Bronchial epithelial cell (primary cell): ENCODE measurements around the gene MPV17. TPM values are rescaled to one million over a fixed set of nuclear protein-coding genes. Genes with fewer than 3 reads are reported as not detected.
A peak's percentile ranks its signal among the peaks of the same experiment; 100 is the strongest.
"Not testable (repeated sequence)": the region's sequence is repeated elsewhere in the genome, so short reads cannot be mapped to it uniquely, and the experiment has no call there.

Experiments
- DNase-seq: peaks from one replicate; pipeline ENCODE4 v3.0.0-alpha.2; 2010; ENCODE audit warnings: low read depth
- FAIRE-seq: peaks from 2 replicates; lab custom pipeline; 2011; peaks lifted over from hg19 to GRCh38; lab: Jason Lieb, UNC
- H3K27me3 ChIP-seq: 2 replicates; pipeline ENCODE4 v1.5.1; 2011; ENCODE audit warnings: low read length; ENCODE audit not compliant: control insufficient read depth, insufficient read depth
- H3K36me3 ChIP-seq: 2 replicates; pipeline ENCODE4 v1.5.1; 2011; ENCODE audit warnings: low read length; ENCODE audit not compliant: control insufficient read depth, insufficient read depth
- H3K4me3 ChIP-seq: 2 replicates; pipeline ENCODE4 v1.5.1; 2011; ENCODE audit warnings: mild to moderate bottlenecking, low read depth, low read length, control low read depth
- total RNA-seq: library from RNA; depleted of rRNA; stranded (reverse); fragments of >200 nt; gene quantifications from 2 replicates; pipeline ENCODE4 v1.2.1, GENCODE V29; 2014
- TF ChIP-seq, protein P1 (sequence below): IDR thresholded peaks from 2 replicates; pipeline ENCODE4 v1.5.1; 2011; ENCODE audit warnings: mild to moderate bottlenecking, moderate library complexity, low read length, control low read depth, inconsistent platforms; ENCODE audit not compliant: insufficient read depth, severe bottlenecking

MPV17 gene
- total RNA-seq, 1 donor from 2014 or later, result 55.3 TPM

DNA sequence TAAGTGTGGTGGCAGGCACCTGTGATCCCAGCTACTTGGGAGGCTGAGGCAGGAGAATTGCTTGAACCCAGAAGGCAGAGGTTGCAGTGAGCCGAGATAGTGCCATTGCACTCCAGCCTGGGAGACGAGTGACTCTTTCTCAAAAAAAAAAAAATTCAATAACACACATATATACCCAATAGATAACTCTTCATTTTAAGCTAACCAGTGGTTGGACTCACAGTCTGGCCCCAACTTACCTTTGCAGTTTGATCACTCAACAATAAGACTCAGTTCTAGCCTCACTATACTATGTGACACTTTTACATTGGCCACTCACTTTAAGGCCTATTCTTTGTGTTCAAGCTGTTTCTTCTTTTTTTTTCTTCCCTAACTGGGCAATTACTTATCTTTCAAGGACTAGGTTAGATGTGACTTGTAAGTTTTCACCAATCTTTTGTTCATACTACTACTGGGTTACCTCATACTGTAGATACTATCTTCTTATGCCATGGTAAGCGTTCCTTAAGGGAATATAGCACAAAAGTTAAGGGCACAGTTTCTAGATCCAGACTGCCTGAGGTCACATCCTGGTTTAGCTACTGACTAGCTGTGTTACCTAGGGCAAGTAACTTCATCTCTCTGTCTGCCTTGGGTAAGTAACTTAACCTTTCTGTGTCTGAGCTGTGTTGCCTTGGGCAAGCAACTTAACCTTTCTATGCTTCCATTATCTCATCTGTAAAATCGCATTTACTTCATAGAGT, 40.0 kb upstream of the MPV17 start:
- no peaks in the 10 kb centered on the region for H3K27me3 ChIP-seq
- DNase-seq, result no peak
- H3K36me3 ChIP-seq, result peaks cover 12% of the 10 kb centered on the region
- no peak for FAIRE-seq
- TF ChIP-seq, protein P1, sequence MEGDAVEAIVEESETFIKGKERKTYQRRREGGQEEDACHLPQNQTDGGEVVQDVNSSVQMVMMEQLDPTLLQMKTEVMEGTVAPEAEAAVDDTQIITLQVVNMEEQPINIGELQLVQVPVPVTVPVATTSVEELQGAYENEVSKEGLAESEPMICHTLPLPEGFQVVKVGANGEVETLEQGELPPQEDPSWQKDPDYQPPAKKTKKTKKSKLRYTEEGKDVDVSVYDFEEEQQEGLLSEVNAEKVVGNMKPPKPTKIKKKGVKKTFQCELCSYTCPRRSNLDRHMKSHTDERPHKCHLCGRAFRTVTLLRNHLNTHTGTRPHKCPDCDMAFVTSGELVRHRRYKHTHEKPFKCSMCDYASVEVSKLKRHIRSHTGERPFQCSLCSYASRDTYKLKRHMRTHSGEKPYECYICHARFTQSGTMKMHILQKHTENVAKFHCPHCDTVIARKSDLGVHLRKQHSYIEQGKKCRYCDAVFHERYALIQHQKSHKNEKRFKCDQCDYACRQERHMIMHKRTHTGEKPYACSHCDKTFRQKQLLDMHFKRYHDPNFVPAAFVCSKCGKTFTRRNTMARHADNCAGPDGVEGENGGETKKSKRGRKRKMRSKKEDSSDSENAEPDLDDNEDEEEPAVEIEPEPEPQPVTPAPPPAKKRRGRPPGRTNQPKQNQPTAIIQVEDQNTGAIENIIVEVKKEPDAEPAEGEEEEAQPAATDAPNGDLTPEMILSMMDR, result no peak
- H3K4me3 ChIP-seq, result no peak overlapping the region

- H3K36me3 ChIP-seq, result no peaks in the 10 kb centered on the region
- H3K4me3 ChIP-seq, result peak within 1 kb of the TSS; percentile 94
- DNase-seq (peak; percentile 88), FAIRE-seq (no peak)
- TF ChIP-seq, protein P1, result no peak
- no peaks in the 10 kb centered on the region for H3K27me3 ChIP-seq
Observed at GRCh38 chr2:27356382-27357181, 33.7 kb upstream of the MPV17 start, which contains the start of gene GTF3C2. Gene GTF3C2, minus strand, starts transcription at chr2:27356764. Its CDS starts 13,210 bp downstream, at chr2:27343554.

DNA sequence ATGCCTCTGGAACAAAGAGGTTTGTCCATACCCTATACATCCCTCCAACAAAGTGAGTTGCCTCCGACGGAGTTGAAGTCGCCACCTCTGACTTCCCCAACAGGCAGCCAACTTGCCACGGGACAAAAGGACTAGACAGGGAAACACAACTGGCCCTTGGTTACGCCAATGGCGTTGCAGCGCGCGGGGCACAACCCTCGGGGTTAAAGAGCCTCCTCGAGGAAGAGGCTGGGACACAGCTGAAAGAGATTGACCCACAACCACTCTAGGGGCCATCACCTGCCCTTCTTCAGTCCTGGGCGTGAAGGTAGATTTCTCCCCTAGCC, 33.1 kb upstream of the MPV17 start:
- FAIRE-seq (no peak), DNase-seq (peak; percentile 40)
- no peaks in the 10 kb centered on the region for H3K36me3 ChIP-seq
- no peaks in the 10 kb centered on the region for H3K27me3 ChIP-seq
- H3K4me3 ChIP-seq, result peak overlapping the region; percentile 94
- TF ChIP-seq, protein P1, result no peak

- Histone ChIP-seq H3K36me3 (no peaks in the 10 kb centered on the region), H3K4me3 (no peak overlapping the region), H3K27me3 (no peaks in the 10 kb centered on the region)
- FAIRE-seq, result no peak
- no peak for DNase-seq
- TF ChIP-seq, protein P1, result no peak
Observed at GRCh38 chr2:27354597-27354927, 31.7 kb upstream of the MPV17 start.

GRCh38 chr2:27353762-27354596, 31.1 kb upstream of the MPV17 start:
- no peaks in the 10 kb centered on the region for H3K36me3 ChIP-seq
- FAIRE-seq (no peak), DNase-seq (peak; percentile 23)
- H3K4me3 ChIP-seq, result no peak overlapping the region
- no peaks in the 10 kb centered on the region for H3K27me3 ChIP-seq
- TF ChIP-seq, protein P1, result no peak

- DNase-seq, H3K36me3 ChIP-seq, H3K4me3 ChIP-seq, FAIRE-seq, H3K27me3 ChIP-seq: not testable (repeated sequence)
Observed at GRCh38 chr2:27353386-27353761, 30.5 kb upstream of the MPV17 start.
